Panc1 (cell line): ENCODE data around the gene CIAO1. TPM values are rescaled to one million over a fixed set of nuclear protein-coding genes. Genes with fewer than 3 reads are reported as not detected.

Source experiments
- ATAC-seq: fragments of 200-7000 bp; cut with Tn5 transposase; 2 replicates; pipeline ENCODE4 v1.9.1; 2020; ENCODE audit warnings: mild to moderate bottlenecking, moderate library complexity
- BruUV-seq: library from RNA; stranded (reverse); fragments of 400-500 nt; replicated peaks from 2 replicates; lab custom pipeline; 2021; lab: Mats Ljungman, UMichigan
- CTCF ChIA-PET: fragments of 300-600 bp; sonication (Branson Sonifier 250); formaldehyde crosslinking; loops from one replicate; lab custom pipeline; 2022; ENCODE audit warnings: antibody characterized with exemption; lab: Charles Lee
- POLR2A ChIA-PET: fragments of 300-600 bp; sonication (Branson Sonifier 250); formaldehyde crosslinking; loops from one replicate; lab custom pipeline; 2022; ENCODE audit warnings: antibody characterized with exemption; lab: Charles Lee
- DNase-seq: peaks from one replicate; pipeline ENCODE4 v3.0.0-alpha.2; 2010; ENCODE audit warnings: low read depth, low spot score
- H3K27ac ChIP-seq: 2 replicates; pipeline ENCODE4 v1.5.1; 2011; ENCODE audit warnings: mild to moderate bottlenecking, low read length, inconsistent platforms
- H3K27me3 ChIP-seq: fragments of 200-500 bp; sonication (Bioruptor generic); 2 replicates; pipeline ENCODE4 v1.6.0; 2014; ENCODE audit warnings: low read length, inconsistent platforms; ENCODE audit not compliant: control insufficient read depth, insufficient read depth
- H3K36me3 ChIP-seq: fragments of 200-500 bp; sonication (Bioruptor generic); 2 replicates; pipeline ENCODE4 v1.5.1; 2014; ENCODE audit warnings: inconsistent platforms, mild to moderate bottlenecking, low read length, moderate library complexity; ENCODE audit not compliant: control insufficient read depth, insufficient read depth
- H3K4me1 ChIP-seq: 2 replicates; pipeline ENCODE4 v1.5.1; 2011; ENCODE audit warnings: inconsistent platforms, mild to moderate bottlenecking, low read length, moderate library complexity; ENCODE audit not compliant: control insufficient read depth, insufficient read depth
- H3K4me3 ChIP-seq, 2 experiments: 2 replicates each; pipeline ENCODE4 v1.5.1; 2011 to 2012; ENCODE audit warnings: low read depth in 2 of 2, low read length in 2 of 2, mild to moderate bottlenecking in 2 of 2, inconsistent platforms in 1 of 2, moderate library complexity in 1 of 2
- H3K9me3 ChIP-seq: fragments of 200-500 bp; sonication (Bioruptor generic); 2 replicates; pipeline ENCODE4 v1.5.1; 2014; ENCODE audit warnings: low read depth, mild to moderate bottlenecking, inconsistent platforms, low read length, moderate library complexity; ENCODE audit not compliant: control insufficient read depth, insufficient read depth
- CTCF ChIP-seq: fragments of 450-650 bp; IDR thresholded peaks from 2 replicates; pipeline ENCODE4 v1.5.1; 2017; ENCODE audit warnings: mild to moderate bottlenecking
- POLR2AphosphoS5 ChIP-seq: IDR thresholded peaks from 2 replicates; pipeline ENCODE4 v1.6.1; 2012; ENCODE audit warnings: mild to moderate bottlenecking, low read depth, low read length, moderate library complexity
- REST ChIP-seq, 2 experiments: IDR thresholded peaks; 2 replicates each; pipeline ENCODE4 v1.6.1; 2011 to 2012; ENCODE audit warnings: low read depth in 2 of 2, control low read depth in 1 of 2, low read length in 1 of 2, mild to moderate bottlenecking in 1 of 2, moderate library complexity in 1 of 2; ENCODE audit not compliant: insufficient read depth in 1 of 2
- SIN3A ChIP-seq: IDR thresholded peaks from 2 replicates; pipeline ENCODE4 v1.6.1; 2012; ENCODE audit warnings: low read depth, mild to moderate bottlenecking, low read length, moderate library complexity, borderline replicate concordance; ENCODE audit not compliant: insufficient read depth
- TCF7L2 ChIP-seq: IDR thresholded peaks from 2 replicates; pipeline ENCODE4 v1.6.1; 2011; ENCODE audit warnings: mild to moderate bottlenecking, low read depth, low read length, inconsistent platforms
- in situ Hi-C: cut with HindIII; loops from 2 replicates; pipeline ENCODE4 v1.10.0; 2016; ENCODE audit warnings: low sequenced_read_pairs, low pct_unique_long_range_greater_than_20kb
- intact Hi-C: fragments of 100-400 bp; cut with micrococcal nuclease; formaldehyde crosslinking; loops from one replicate; pipeline ENCODE4 v1.10.0; 2022; ENCODE audit not compliant: unreplicated experiment
- total RNA-seq: library from RNA; stranded (reverse); gene quantifications from one replicate; pipeline ENCODE4 v1.2.1, GENCODE V29; 2021; ENCODE audit not compliant: unreplicated experiment

The CIAO1 gene
- total RNA-seq, 1 experiment from 2014 or later: 85.5 TPM

GRCh38 chr2:96247896-96248295 is 18.1 kb upstream of the CIAO1 start:
- no peak for TF ChIP-seq SIN3A
- TF ChIP-seq CTCF: no peak
- CTCF ChIA-PET: no interaction called here
- Histone ChIP-seq H3K4me1 (no peaks in the 10 kb centered on the region), H3K27me3 (no peaks in the 10 kb centered on the region), H3K27ac (no peak overlapping the region), H3K9me3 (no peaks in the 10 kb centered on the region), H3K4me3 (no peak overlapping the region), H3K36me3 (no peaks in the 10 kb centered on the region; the same call in 1 of the 2 replicates)
- ATAC-seq: no peak
- intact Hi-C loops (no loop called here), in situ Hi-C loops (no loop called here)
- POLR2A ChIA-PET: no interaction called here
- DNase-seq: no peak
- BruUV-seq: no TSS peak

GRCh38 chr2:96248624-96249023 is 17.4 kb upstream of the CIAO1 start:
- Histone ChIP-seq H3K27me3 (no peaks in the 10 kb centered on the region), H3K36me3 (peaks cover 3% of the 10 kb centered on the region; the same call in 1 of the 2 replicates), H3K4me3 (no peak overlapping the region), H3K27ac (no peak overlapping the region), H3K9me3 (no peaks in the 10 kb centered on the region), H3K4me1 (no peaks in the 10 kb centered on the region)
- ATAC-seq (no peak; the same call in 1 of the 2 replicates), DNase-seq (no peak)
- intact Hi-C loops (no loop called here), in situ Hi-C loops (no loop called here)
- ChIA-PET POLR2A (no interaction called here), CTCF (no interaction called here)
- BruUV-seq: no TSS peak
- TF ChIP-seq TCF7L2 (no peak), POLR2AphosphoS5 (no peak), REST (IDR thresholded peaks at IDR 0.05; ENCODE audit: insufficient read depth in 1 of 2, low read depth in 2 of 2, low read length in 1 of 2) (no peak), SIN3A (no peak), CTCF (no peak)

GRCh38 chr2:96249654-96250053 is 16.4 kb upstream of the CIAO1 start:
- DNase-seq (no peak), ATAC-seq (no peak)
- CTCF ChIA-PET: no interaction called here
- Histone ChIP-seq H3K4me3 (no peak overlapping the region), H3K36me3 (peaks cover 6% of the 10 kb centered on the region; the same call in 1 of the 2 replicates), H3K9me3 (no peaks in the 10 kb centered on the region), H3K27ac (no peak overlapping the region), H3K4me1 (no peaks in the 10 kb centered on the region), H3K27me3 (no peaks in the 10 kb centered on the region)
- intact Hi-C loops: no loop called here
- no TSS peak for BruUV-seq
- POLR2A ChIA-PET: no interaction called here
- in situ Hi-C loops: loop anchor here (25.0 kb wide), 1 partner anchor 87 kb away; no protein-coding TSS in a partner anchor
- TF ChIP-seq CTCF (no peak), REST (IDR thresholded peaks at IDR 0.05; ENCODE audit: insufficient read depth in 1 of 2, low read depth in 2 of 2, low read length in 1 of 2) (no peak)
